ENCODE data around the gene ISM2.
"Not testable (repeated sequence)": the region's sequence is repeated elsewhere in the genome, so short reads cannot be mapped to it uniquely, and the experiment has no call there.

The ISM2 gene

GRCh38 chr14:77498120-77498979, at the start of gene ISM2:
Gene ISM2 (minus strand): TSS chr14:77498816. CDS start chr14:77498793, 23 bp downstream.
- DNase-seq (ENCODE audit: low read depth) = no peak

GRCh38 chr14:77547512-77548180, 49.0 kb upstream of the ISM2 start:
- no peak for DNase-seq (ENCODE audit: low read depth)

- DNase-seq (ENCODE audit: low read depth) = not testable (repeated sequence)
Observed at GRCh38 chr14:77545171-77545570, 46.6 kb upstream of the ISM2 start.

- DNase-seq (ENCODE audit: low read depth) = no peak
Observed at GRCh38 chr14:77544571-77544970, 46.0 kb upstream of the ISM2 start.

DNA sequence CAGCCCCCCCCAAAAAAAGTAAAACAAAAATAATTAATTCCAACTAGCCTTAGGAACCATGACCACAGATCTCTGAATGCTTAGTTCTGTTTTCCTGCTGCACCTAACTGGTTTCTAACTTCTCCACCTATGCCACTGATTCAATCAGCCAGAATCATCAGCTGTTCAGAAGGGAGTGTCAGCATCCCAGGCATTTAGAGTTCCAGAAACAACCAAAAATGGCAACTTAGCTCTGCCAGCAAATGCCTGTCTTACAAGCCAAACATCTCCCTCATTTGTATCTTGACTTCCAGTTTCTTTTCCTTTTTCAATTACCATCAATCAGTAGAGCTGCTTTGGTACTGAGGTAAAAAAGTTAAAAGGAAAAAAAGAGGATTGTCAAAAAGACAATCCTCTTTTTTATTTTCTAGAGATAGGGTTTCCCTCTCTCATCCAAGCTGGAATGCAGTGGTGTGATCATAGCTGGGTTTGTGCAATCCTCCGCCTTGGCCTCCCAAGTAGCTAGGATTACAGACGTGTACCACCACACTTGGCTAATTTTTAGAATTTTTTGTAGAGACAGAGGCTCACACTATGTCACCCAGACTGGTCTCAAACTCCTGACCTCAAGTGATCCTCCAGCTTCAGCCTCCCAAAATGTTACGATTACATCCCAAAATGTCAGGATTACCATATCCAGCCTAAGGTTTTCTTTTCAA, 45.2 kb upstream of the ISM2 start:
- DNase-seq (ENCODE audit: low read depth) = peak; percentile 65

DNA sequence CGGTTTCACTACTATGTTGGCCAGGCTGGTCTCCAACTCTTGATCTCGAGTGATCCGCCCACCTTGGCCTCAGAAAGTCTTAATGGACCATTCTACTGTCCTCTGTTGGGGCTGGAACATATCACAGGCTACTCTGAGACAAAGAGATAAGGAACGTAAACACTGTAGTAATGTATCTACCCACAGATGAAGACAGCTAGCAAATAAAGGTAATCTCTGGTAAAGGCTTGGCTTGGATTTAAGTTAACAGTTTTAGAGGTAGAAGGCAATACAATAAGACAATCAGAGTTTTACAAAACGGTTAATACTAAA, 44.6 kb upstream of the ISM2 start:
- DNase-seq (ENCODE audit: low read depth) = no peak

DNA sequence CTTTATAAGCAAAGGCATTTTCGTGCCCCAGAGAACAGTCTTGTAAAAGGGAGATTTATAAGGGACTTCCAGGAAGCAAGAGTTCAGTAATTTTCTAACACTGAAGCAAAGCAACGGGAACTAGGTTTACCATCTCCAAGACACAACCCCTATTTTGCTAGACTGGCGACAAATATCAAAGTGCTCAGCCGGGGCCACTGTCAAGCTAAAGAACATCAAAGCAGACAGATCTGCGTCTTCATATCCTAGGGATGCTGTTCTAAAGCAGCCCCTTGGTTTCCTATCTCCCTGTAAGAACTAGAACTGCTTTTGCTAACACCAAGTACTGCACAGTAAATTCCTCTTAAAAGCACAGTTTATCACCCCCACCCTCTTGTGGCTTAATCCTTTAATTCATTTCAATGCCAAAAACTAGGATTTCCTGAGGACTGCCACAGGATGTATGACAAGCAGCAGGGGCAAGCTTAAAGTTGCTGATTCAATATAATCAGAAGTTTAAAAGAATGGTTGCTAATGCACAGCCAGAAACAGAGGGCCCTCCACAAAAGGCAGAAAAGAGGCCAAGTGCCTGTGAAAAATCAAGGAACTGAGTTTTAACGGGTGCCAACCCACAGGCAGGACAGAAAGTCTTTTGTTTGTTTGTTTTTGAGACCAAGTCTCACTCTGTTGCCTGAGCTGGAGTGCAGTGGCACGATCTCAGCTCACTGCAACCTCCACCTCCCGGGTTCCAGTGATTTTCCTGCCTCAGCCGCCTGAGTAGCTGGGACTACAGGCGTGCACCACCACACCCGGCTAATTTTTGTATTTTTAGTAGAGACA, 44.0 kb upstream of the ISM2 start:
- DNase-seq (ENCODE audit: low read depth) = no peak

DNA sequence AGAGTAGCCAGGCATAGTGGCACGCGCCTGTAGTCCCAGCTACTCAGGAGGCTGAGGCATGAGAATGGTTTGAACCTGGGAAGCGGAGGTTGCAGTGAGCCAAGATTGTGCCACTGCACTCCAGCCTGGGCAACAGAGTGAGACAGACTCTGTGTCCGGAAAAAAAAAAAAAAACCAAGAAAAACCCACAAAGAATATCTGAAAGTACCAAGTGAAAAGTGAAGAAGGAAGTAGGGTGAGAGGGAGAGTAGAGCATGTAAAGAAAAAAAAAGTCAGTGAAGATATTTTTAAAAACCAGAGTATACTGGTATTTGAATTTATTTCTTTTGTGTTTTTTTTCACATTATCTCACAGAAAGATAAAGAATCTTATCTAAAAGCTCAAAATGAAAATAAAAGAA, 43.3 kb upstream of the ISM2 start:
- DNase-seq (ENCODE audit: low read depth) = no peak

DNA sequence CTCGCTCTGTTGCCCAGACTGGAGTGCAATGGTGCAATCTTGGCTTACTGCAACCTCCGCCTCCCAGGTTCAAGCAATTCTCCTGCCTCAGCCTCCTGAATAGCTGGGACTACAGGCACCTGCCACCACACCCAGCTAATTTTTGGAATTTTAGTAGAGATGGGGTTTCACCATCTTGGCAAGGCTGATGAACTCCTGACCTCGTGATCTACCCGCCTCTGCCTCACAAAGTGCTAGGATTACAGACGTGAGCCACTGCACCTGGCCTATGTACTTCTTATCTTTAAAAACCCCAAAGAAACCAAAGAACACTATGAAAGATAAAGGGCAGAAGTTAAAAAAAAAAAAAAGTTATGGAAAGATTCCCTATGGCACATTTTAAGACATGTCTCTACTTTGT, 38.3 kb upstream of the ISM2 start:
- DNase-seq (ENCODE audit: low read depth) = not testable (repeated sequence)

- DNase-seq (ENCODE audit: low read depth) = no peak
Observed at GRCh38 chr14:77531071-77531470, 32.5 kb upstream of the ISM2 start.

DNA sequence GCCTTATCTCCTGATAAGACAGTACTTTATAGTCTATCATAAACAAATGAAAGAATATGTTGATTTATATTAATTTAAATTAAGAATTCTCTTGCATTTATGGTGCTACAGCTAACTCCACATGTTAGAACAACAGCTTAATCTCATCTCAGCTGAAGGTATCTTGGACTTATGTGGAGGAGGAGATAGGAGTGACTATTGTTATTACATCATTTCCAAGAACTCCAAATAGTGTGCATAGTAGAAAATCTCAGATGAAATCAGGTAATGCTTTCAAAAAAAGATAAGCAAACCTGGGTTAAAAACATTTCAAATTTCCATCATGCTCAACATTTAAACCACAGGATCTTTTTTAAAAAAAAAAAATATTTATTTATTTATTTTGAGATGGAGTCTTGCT, 31.3 kb upstream of the ISM2 start:
- DNase-seq (ENCODE audit: low read depth) = no peak

- DNase-seq (ENCODE audit: low read depth) = no peak
Observed at GRCh38 chr14:77529213-77529612, 30.6 kb upstream of the ISM2 start.

- not testable (repeated sequence) for DNase-seq (ENCODE audit: low read depth)
Observed at GRCh38 chr14:77528701-77529100, 30.1 kb upstream of the ISM2 start.

- no peak for DNase-seq (ENCODE audit: low read depth)
Observed at GRCh38 chr14:77526266-77526665, 27.6 kb upstream of the ISM2 start.

DNA sequence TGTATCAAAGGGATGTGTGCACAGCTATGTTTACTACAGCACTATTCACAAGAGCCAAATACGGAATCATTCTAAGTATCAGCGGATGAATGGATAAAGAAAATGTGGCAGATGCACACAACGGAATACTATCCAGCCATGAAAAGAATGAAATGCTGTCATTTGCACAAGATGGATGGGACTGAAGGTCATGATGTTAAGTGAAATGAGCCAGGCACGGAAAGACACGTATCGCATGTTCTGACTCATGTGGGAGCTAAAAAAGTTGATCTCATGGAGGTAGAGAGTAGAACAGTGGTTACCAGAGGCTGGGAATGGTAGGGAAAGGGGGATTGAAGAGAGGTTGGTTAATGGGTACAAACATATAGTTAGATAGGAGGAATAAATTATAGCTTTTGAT, 25.9 kb upstream of the ISM2 start:
- DNase-seq (ENCODE audit: low read depth) = no peak

DNA sequence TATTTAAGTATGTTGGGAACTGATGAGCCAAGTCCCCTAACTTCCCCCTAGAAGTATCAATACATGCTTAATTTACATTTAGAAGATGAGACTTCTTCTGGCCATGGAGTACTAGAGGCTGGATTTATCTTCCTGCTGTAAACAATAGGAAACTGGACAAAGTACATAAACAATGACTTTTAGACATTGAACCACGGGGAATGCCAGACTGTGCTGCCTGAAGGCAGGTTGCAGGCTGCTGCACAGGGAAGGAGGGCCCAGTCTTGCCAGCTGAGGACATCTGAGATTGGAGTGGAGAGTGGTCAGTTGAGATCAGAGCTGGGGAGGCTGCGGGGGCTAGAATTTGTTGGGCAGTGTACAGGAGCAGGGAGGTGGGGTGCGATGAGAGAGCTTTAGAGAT, 24.5 kb upstream of the ISM2 start:
- no peak for DNase-seq (ENCODE audit: low read depth)

DNA sequence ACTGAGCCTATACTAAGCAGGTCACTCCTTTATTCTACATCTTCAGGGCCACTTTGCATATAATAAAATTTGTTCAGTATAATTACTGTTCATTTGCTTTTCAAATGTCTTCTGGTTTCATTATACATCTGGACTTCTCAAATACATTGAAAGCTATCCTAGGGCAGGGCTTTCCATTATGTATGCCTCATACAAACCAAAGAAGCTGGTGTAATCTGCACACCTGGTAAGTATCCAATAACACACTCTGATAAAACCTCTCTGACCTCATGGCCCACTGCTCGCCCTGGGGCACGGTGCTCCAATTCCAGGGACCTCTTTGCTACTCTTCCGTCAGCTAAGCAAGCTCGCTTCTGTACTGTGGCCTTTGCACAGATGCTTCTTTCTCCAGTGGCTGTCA, 21.9 kb upstream of the ISM2 start:
- DNase-seq (ENCODE audit: low read depth) = no peak

DNA sequence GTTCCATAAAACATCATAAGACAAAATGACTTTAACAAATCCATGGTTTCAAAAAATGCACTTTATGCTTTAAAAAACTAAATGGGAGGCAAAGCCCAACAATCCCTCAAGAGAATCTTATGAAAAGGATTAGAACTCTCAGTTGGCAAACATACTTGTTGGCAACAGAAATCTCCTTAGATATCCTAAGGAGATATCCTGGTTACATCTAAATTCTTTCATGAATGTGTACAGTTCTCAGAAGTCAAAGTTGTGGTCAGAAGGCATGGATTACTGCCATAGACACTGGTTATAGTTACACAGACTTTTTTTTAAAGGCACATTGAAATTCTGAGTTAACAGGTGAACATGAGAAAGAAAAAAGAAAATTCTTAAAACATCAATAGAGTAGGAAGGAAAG, 17.5 kb upstream of the ISM2 start:
- DNase-seq (ENCODE audit: low read depth) = no peak

DNA sequence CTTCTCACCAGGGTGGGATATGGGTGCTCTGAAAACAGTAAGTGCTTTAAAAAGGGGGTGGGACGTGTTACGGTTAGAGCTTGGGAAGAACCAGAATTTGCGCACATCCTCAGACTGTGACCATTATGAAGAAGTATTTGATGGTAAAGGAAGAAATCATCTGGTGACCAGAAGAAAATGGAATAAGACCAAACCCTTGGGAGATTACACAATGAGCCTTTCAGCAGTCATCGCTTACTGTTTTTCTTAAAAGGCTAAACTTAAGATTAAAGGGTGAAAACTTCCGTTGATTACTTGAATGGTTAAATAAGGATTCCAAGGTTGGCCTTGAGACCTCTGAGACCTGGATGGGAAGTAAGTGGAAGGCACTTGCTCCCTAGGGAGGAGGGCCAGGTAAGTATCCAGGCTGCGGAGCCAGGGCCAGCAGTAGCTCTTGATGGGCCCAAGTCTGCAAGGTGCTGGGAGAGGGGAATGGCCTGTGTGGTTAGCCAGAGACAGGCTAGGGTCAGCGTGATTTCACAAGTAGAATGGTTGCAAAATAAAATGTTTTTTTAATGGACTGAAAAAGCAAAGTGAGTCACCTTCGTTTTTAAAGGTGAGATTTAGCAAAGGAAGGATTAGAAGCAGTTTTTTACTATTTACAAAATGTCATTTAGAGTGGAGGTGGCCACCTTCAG, 13.0 kb upstream of the ISM2 start:
- no peak for DNase-seq (ENCODE audit: low read depth)

DNA sequence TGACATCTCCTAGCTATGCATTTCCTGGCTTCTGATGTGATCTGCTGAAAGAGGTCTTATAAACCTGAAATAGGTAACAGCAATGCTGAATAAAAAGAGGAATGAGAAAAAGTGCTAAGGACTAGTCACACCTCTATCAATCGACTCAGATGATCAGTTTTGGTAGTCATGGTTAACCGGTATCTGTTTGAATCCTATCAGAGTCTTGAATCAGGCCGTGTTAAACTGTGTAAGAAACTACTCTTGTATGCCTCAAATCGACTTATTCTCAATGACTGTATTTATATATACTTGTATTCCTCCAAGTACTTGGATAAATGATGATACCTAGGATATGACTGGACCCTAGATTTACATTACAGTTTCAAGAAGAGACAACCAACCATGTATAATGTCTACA, 10.8 kb upstream of the ISM2 start:
- DNase-seq (ENCODE audit: low read depth) = no peak

DNA sequence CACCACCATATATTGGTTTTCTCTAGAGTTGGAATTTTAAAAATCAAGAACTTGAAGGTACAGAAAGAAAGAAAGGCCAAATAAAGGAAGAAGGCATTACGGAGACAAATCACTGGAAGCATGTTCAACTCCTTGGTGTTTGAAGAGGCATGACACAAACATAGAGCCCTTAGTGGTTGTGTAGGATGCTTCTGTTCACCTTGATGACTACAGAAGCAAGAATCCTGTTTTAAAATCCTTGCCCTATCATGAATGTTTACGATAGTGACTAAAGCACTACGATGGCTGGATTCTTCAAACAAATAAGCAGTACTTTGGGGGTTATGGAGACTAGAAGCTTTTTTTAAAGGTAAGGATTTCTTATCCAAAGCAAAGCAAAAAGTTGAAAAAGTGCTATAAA, 10.3 kb upstream of the ISM2 start:
- no peak for DNase-seq (ENCODE audit: low read depth)

- peak; percentile 46 for DNase-seq (ENCODE audit: low read depth)
Observed at GRCh38 chr14:77508249-77508648, 9.6 kb upstream of the ISM2 start.
